Retina (tissue), 1 donor: ENCODE measurements around the gene MBTPS2.
"Not testable (repeated sequence)": the region's sequence is repeated elsewhere in the genome, so short reads cannot be mapped to it uniquely, and the experiment has no call there.

Experiments used
- DNase-seq: peaks from one replicate; pipeline ENCODE4 v3.0.0-alpha.2; 2016

Gene MBTPS2

GRCh38 chrX:21839334-21840192 is at the start of gene MBTPS2:
Gene MBTPS2 (plus strand): TSS chrX:21839617. CDS start chrX:21839735, 118 bp downstream.
- DNase-seq: peak; percentile 88

- no peak for DNase-seq
Measured at GRCh38 chrX:21798677-21799219, 40.7 kb upstream of the MBTPS2 start.

- DNase-seq: no peak
Measured at GRCh38 chrX:21799767-21800166, 39.6 kb upstream of the MBTPS2 start.

- DNase-seq: no peak
Measured at GRCh38 chrX:21800344-21800770, 39.1 kb upstream of the MBTPS2 start.

GRCh38 chrX:21802054-21802670 is 37.3 kb upstream of the MBTPS2 start:
- no peak for DNase-seq

- no peak for DNase-seq
Measured at GRCh38 chrX:21802839-21803238, 36.6 kb upstream of the MBTPS2 start.

GRCh38 chrX:21806691-21807090 is 32.7 kb upstream of the MBTPS2 start:
- DNase-seq: no peak

GRCh38 chrX:21811832-21812231 is 27.6 kb upstream of the MBTPS2 start:
- DNase-seq: no peak

- DNase-seq: no peak
Measured at GRCh38 chrX:21812628-21813027, 26.8 kb upstream of the MBTPS2 start.

GRCh38 chrX:21813612-21814368 is 25.6 kb upstream of the MBTPS2 start:
- no peak for DNase-seq

GRCh38 chrX:21816136-21816535 is 23.3 kb upstream of the MBTPS2 start:
- DNase-seq: no peak

- DNase-seq: not testable (repeated sequence)
Measured at GRCh38 chrX:21820170-21820569, 19.2 kb upstream of the MBTPS2 start.

- DNase-seq: no peak
Measured at GRCh38 chrX:21821875-21822274, 17.5 kb upstream of the MBTPS2 start.

GRCh38 chrX:21831496-21831895 is 7.9 kb upstream of the MBTPS2 start:
- DNase-seq: no peak

GRCh38 chrX:21837056-21837455 is 2.4 kb upstream of the MBTPS2 start:
- no peak for DNase-seq

- no peak for DNase-seq
Measured at GRCh38 chrX:21838937-21839333, 482 bp upstream of the MBTPS2 start.

- DNase-seq: no peak
Measured at GRCh38 chrX:21840193-21840545, 752 bp downstream of the MBTPS2 start.

- DNase-seq: no peak
Measured at GRCh38 chrX:21843179-21843578, 3.8 kb downstream of the MBTPS2 start.

GRCh38 chrX:21845096-21845495 is 5.7 kb downstream of the MBTPS2 start:
- no peak for DNase-seq

- no peak for DNase-seq
Measured at GRCh38 chrX:21847342-21847741, 7.9 kb downstream of the MBTPS2 start.

- DNase-seq: no peak
Measured at GRCh38 chrX:21853578-21853977, 14.2 kb downstream of the MBTPS2 start.

GRCh38 chrX:21855937-21856415 is 16.6 kb downstream of the MBTPS2 start, which contains the start of gene YY2:
Gene YY2 (plus strand): TSS chrX:21855987. CDS start chrX:21856485, 498 bp downstream.
- DNase-seq: no peak

- DNase-seq: no peak
Measured at GRCh38 chrX:21856504-21856903, 17.1 kb downstream of the MBTPS2 start.
